Nephron progenitor cell (in vitro differentiated cells): ENCODE measurements around the gene GALNT2.

Experiments
- DNase-seq: peaks from one replicate; pipeline ENCODE4 v3.0.0; 2021
- H3K27ac Mint-ChIP-seq: 2 replicates; pipeline ENCODE4 v1.8.0; 2021; ENCODE audit warnings: mild to moderate bottlenecking, moderate library complexity, mixed read lengths
- H3K27me3 Mint-ChIP-seq: 2 replicates; pipeline ENCODE4 v1.8.0; 2021; ENCODE audit warnings: mild to moderate bottlenecking, low read depth, mixed read lengths; ENCODE audit not compliant: poor library complexity
- H3K36me3 Mint-ChIP-seq: 2 replicates; pipeline ENCODE4 v1.8.0; 2021; ENCODE audit warnings: low read depth, mixed read lengths
- H3K4me1 Mint-ChIP-seq: 2 replicates; pipeline ENCODE4 v1.8.0; 2021; ENCODE audit warnings: mixed read lengths
- H3K4me3 Mint-ChIP-seq: 2 replicates; pipeline ENCODE4 v1.8.0; 2021; ENCODE audit warnings: mild to moderate bottlenecking, moderate library complexity, mixed read lengths
- H3K9me3 Mint-ChIP-seq: 2 replicates; pipeline ENCODE4 v1.8.0; 2021; ENCODE audit warnings: mild to moderate bottlenecking, moderate library complexity, mixed read lengths
- TF ChIP-seq, protein P1 (sequence below): fragments of 200-600 bp; sonication (generic); IDR thresholded peaks from 2 replicates; pipeline ENCODE4 v1.5.0; 2021; ENCODE audit warnings: antibody characterized with exemption

Gene GALNT2

DNA sequence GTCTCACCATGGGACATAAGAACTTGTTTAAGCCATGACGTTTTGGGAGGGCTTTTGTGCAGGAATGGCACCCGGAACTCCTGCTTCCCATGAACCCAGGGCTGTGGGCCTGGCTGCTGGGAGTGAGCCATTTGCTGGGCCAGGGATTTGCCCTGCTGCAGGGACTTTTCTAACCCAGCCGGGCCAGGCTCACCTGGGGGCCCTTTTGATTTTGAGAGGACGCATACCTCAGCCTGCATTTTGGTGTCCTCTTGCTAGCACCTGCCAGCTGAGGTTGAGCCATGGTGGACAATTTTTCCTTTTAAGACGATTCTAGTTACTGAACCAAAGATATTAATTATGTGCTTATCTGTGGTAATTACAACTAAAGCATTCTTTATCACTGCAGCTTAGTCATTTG, 28.9 kb downstream of the GALNT2 start:
- TF ChIP-seq, protein P1, sequence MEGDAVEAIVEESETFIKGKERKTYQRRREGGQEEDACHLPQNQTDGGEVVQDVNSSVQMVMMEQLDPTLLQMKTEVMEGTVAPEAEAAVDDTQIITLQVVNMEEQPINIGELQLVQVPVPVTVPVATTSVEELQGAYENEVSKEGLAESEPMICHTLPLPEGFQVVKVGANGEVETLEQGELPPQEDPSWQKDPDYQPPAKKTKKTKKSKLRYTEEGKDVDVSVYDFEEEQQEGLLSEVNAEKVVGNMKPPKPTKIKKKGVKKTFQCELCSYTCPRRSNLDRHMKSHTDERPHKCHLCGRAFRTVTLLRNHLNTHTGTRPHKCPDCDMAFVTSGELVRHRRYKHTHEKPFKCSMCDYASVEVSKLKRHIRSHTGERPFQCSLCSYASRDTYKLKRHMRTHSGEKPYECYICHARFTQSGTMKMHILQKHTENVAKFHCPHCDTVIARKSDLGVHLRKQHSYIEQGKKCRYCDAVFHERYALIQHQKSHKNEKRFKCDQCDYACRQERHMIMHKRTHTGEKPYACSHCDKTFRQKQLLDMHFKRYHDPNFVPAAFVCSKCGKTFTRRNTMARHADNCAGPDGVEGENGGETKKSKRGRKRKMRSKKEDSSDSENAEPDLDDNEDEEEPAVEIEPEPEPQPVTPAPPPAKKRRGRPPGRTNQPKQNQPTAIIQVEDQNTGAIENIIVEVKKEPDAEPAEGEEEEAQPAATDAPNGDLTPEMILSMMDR = no peak
- Mint-ChIP-seq H3K27ac (no peak overlapping the region), H3K36me3 (peaks cover 23% of the 10 kb centered on the region), H3K9me3 (no peaks in the 10 kb centered on the region), H3K4me3 (no peak overlapping the region), H3K4me1 (peaks cover 6% of the 10 kb centered on the region), H3K27me3 (peaks cover 7% of the 10 kb centered on the region)
- no peak for DNase-seq

DNA sequence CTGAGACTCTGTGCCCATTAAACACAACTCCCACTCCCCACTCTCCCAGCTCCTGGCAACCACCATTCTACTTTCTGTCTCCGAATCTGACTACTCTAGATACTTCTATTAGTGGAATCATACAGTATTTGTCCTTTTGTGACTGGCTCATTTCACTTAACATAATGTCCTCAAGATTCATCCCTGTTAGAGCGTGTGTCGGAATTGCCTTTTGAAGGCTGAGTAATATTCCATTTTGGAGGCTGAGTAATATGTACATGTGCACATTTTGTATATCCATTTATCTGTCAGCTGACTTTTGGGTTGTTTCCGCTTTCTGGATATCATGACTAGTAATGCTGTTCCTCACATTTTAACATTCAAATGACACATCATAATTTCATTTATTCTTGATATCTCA, 30.3 kb downstream of the GALNT2 start:
- peaks cover 10% of the 10 kb centered on the region for H3K36me3 Mint-ChIP-seq
- no peak overlapping the region for H3K27ac Mint-ChIP-seq
- no peak for DNase-seq
- peaks cover 12% of the 10 kb centered on the region for H3K27me3 Mint-ChIP-seq
- TF ChIP-seq, protein P1 = no peak
- peaks cover 20% of the 10 kb centered on the region for H3K4me1 Mint-ChIP-seq
- no peak overlapping the region for H3K4me3 Mint-ChIP-seq
- no peaks in the 10 kb centered on the region for H3K9me3 Mint-ChIP-seq

DNA sequence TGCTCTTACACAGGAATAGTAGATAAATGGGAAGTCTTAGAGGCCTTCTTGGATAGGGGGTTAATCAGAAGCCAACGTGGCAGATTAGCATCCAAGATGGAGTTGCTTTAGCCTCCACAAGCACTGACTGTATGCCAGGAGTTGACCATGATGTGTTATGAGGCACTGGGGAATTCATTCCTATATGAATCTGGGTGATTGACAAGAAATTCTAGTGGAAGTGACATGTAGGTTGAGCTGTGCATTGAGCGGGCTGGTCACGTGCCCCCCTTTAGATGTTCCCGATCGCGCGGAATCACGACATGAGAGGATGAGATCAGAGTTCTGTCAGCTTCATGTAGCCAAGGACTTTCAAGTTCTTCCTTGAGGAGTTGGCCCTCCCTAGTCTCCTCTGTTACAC, 31.7 kb downstream of the GALNT2 start:
- Mint-ChIP-seq H3K4me1 (peaks cover 32% of the 10 kb centered on the region), H3K36me3 (peaks cover 10% of the 10 kb centered on the region), H3K27ac (no peak overlapping the region), H3K27me3 (peaks cover 18% of the 10 kb centered on the region), H3K9me3 (no peaks in the 10 kb centered on the region), H3K4me3 (no peak overlapping the region)
- TF ChIP-seq, protein P1 = no peak
- DNase-seq = no peak

DNA sequence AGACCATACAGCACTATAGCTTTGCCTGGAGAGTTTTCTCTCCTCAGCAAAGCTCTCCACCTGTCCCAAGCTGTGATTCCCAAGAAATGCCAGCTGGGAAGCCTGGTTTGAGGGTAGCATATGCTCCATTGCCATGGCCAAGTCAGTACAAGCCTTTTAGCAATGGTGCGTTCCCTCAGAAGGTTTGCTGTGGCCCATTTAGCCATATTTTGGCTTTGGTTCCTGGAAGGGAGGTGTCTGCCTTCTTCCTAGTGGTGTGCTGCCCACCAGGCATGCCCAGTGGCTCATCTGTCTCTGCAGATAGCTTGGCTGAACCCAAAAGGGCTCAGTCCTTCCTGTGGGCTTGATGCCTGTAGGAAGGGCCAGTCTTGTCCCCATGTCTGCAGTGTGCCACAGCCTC, 32.4 kb downstream of the GALNT2 start:
- no peak overlapping the region for H3K4me3 Mint-ChIP-seq
- H3K36me3 Mint-ChIP-seq = peaks cover 10% of the 10 kb centered on the region
- peaks cover 39% of the 10 kb centered on the region for H3K4me1 Mint-ChIP-seq
- no peak for DNase-seq
- H3K27ac Mint-ChIP-seq = no peak overlapping the region
- TF ChIP-seq, protein P1 = no peak
- no peaks in the 10 kb centered on the region for H3K9me3 Mint-ChIP-seq
- H3K27me3 Mint-ChIP-seq = peaks cover 19% of the 10 kb centered on the region

DNA sequence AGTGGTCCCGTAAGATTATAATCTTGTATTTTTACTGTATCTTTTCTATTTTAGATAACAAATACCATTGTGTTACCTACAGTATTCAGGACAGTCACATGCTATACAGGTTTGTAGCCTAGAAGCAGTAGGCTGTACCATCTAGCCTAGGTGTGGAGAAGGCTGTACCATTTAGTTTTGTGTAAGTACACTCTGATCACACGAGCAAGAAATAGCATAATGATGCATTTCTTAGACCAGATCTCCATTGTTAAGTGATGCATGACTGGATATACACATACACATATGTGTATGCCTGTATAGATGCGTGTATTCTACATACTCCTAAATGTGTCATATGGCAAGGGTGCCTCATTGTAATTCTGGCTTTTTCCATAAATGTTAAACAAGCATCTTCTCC, 33.9 kb downstream of the GALNT2 start:
- no peak overlapping the region for H3K4me3 Mint-ChIP-seq
- no peaks in the 10 kb centered on the region for H3K9me3 Mint-ChIP-seq
- peaks cover 49% of the 10 kb centered on the region for H3K4me1 Mint-ChIP-seq
- H3K27me3 Mint-ChIP-seq = peaks cover 21% of the 10 kb centered on the region
- H3K36me3 Mint-ChIP-seq = peaks cover 10% of the 10 kb centered on the region
- no peak overlapping the region for H3K27ac Mint-ChIP-seq
- TF ChIP-seq, protein P1 = no peak
- no peak for DNase-seq

DNA sequence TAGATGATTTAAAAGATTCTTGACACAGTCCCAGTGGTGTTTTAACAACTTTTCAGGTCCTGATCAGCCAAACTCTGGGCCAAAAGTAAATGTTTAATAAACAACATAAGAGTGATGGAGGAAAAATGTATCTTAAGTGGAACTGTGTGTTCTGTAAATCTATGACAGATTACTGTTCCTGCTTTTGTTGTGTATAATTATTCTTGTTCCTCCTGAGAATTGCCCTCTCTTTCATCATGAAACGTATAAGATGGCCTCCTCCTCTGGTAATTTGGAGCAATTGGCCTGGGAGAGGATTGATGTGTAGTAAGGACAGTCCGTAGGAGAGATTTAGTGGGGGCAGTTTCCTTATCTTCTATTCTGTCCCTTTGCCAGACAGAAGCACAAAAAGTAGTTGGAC, 34.5 kb downstream of the GALNT2 start:
- Mint-ChIP-seq H3K4me3 (no peak overlapping the region), H3K36me3 (peaks cover 10% of the 10 kb centered on the region), H3K4me1 (peaks cover 55% of the 10 kb centered on the region), H3K27ac (peak overlapping the region; percentile 57), H3K9me3 (no peaks in the 10 kb centered on the region), H3K27me3 (peaks cover 21% of the 10 kb centered on the region)
- no peak for DNase-seq
- TF ChIP-seq, protein P1 = no peak
